ENCODE data around the gene SUSD4. TPM values are rescaled to one million over a fixed set of nuclear protein-coding genes. Genes with fewer than 3 reads are reported as not detected.
A peak's percentile ranks its signal among the peaks of the same experiment; 100 is the strongest.

The SUSD4 gene
- total RNA-seq, 6 donors from 2014 or later, result 0.55 to 3.8 (median 2.9) TPM; not detected in 1

DNA sequence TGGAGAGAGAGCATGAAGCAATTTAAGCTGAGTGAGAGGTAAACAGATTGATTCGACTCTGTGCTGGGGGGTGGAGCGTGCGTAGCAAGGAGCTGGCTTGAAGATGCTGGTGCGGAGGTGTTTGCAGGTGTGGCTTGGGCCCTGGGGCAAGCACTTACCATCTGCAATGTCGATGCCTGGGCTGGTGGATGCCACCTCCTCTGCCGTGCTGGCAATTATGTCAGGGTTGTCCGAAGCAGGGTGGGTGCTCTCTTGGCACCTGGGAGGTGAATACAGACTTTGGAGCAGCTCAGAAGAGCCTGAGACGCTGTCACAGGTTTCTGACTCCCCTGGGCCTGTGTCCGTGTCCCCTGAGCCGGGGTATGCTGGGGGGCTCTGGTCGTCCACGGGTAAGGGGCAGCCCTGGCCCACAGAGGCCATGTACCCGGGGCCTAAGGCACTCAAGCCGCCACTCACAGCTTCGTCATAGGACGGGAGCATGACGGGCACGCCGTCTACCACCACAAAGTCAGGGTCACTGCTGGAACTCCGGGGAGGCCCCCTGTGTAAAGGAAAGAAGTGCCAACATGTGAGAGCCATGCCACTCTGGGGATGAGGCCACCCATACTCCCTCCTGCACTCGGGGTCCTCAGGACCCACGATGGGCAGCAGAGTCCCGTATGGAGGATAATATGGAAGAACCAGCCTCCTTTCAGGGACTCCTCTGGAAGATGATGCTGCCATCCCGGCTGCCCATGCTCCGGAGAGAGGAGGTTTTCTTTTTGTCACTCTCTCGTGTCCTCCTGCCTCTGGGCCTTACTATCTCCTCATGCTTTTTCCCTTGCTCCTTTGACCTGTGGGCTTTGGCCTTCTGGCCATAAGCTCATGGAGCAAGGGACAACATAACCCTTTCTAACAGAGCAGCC lies 140.6 kb downstream of the SUSD4 start:
- H3K27me3 ChIP-seq, result no peaks in the 10 kb centered on the region
- DNase-seq (peak in 1 of 2 donors; percentile 33), ATAC-seq (ENCODE audit: low FRiP score in 2 of 2) (no peak)
- no peak overlapping the region for H3K27ac ChIP-seq
- no peak for TF ChIP-seq EP300 (IDR thresholded peaks at IDR 0.05)
- TF ChIP-seq, protein P1, sequence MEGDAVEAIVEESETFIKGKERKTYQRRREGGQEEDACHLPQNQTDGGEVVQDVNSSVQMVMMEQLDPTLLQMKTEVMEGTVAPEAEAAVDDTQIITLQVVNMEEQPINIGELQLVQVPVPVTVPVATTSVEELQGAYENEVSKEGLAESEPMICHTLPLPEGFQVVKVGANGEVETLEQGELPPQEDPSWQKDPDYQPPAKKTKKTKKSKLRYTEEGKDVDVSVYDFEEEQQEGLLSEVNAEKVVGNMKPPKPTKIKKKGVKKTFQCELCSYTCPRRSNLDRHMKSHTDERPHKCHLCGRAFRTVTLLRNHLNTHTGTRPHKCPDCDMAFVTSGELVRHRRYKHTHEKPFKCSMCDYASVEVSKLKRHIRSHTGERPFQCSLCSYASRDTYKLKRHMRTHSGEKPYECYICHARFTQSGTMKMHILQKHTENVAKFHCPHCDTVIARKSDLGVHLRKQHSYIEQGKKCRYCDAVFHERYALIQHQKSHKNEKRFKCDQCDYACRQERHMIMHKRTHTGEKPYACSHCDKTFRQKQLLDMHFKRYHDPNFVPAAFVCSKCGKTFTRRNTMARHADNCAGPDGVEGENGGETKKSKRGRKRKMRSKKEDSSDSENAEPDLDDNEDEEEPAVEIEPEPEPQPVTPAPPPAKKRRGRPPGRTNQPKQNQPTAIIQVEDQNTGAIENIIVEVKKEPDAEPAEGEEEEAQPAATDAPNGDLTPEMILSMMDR (IDR thresholded peaks at IDR 0.05), result no peak
- TF ChIP-seq POLR2A (IDR thresholded peaks at IDR 0.05), result no peak
- no peak for TF ChIP-seq POLR2AphosphoS5 (IDR thresholded peaks at IDR 0.05)
- no peaks in the 10 kb centered on the region for H3K36me3 ChIP-seq
- no peaks in the 10 kb centered on the region for H3K4me1 ChIP-seq
- 93 to 95% methylated on average over 10 to 26 of the region's 26 CpGs for WGBS, 2 donors
- no peak overlapping the region for H3K4me3 ChIP-seq
- H3K9me3 ChIP-seq, result peaks cover 6 to 10% (median 8%) of the 10 kb centered on the region in 4 donors

DNA sequence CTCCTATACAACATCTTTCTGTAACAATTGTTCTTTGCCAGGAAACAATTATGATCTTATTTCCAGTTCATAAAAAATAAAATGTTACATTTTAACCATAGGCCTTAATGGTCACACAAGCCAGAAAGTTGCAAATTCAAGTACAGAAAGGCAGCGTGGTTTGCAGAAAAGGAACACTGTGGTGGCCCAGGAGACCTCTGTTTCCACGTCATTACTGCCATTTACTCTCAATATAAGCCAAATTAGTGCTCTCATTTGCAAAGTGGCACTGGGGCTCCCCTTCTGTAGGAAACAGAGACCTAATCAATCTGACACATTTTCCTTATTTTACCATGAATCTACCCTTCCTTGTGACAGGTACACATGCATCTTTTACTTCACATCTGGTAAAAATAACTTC lies 141.6 kb downstream of the SUSD4 start:
- Histone ChIP-seq H3K27me3 (no peaks in the 10 kb centered on the region), H3K36me3 (no peaks in the 10 kb centered on the region), H3K9me3 (peaks cover 6 to 10% (median 8%) of the 10 kb centered on the region in 4 donors), H3K27ac (no peak overlapping the region), H3K4me3 (no peak overlapping the region), H3K4me1 (no peaks in the 10 kb centered on the region)
- ATAC-seq (ENCODE audit: low FRiP score in 2 of 2) (no peak), DNase-seq (no peak)
- 78 to 80% methylated on average over 2 of the region's 2 CpGs for WGBS, 2 donors
- TF ChIP-seq, protein P1 (IDR thresholded peaks at IDR 0.05), result no peak
- TF ChIP-seq POLR2AphosphoS5 (IDR thresholded peaks at IDR 0.05), result no peak
- no peak for TF ChIP-seq POLR2A (IDR thresholded peaks at IDR 0.05)
- no peak for TF ChIP-seq EP300 (IDR thresholded peaks at IDR 0.05)

DNA sequence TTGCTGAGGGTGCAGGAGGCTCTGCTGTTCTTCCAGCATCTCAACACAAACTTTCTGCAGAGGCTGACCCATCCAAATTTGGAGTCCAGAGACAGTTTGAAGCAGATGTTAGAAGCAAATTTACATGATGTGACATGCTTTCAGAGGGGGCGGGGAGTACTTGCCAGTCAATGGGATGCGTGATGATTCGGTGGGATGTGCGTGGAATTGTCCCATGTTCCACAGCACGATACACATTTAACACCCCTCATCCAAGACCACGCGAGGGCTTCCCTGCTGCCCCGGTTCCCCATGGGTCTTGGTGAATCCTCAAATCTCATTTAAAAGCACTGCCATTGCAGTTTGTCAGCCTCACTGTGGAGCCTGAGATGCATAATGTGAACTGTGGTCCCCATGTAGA lies 142.3 kb downstream of the SUSD4 start:
- H3K36me3 ChIP-seq, result no peaks in the 10 kb centered on the region
- TF ChIP-seq, protein P1 (IDR thresholded peaks at IDR 0.05), result no peak
- no peak overlapping the region for H3K27ac ChIP-seq
- H3K9me3 ChIP-seq, result peaks cover 6 to 10% (median 8%) of the 10 kb centered on the region in 4 donors
- DNase-seq (no peak), ATAC-seq (ENCODE audit: low FRiP score in 2 of 2) (no peak)
- 93 to 96% methylated on average over 8 of the region's 8 CpGs for WGBS, 2 donors
- no peak overlapping the region for H3K4me3 ChIP-seq
- H3K4me1 ChIP-seq, result no peaks in the 10 kb centered on the region
- H3K27me3 ChIP-seq, result no peaks in the 10 kb centered on the region

DNA sequence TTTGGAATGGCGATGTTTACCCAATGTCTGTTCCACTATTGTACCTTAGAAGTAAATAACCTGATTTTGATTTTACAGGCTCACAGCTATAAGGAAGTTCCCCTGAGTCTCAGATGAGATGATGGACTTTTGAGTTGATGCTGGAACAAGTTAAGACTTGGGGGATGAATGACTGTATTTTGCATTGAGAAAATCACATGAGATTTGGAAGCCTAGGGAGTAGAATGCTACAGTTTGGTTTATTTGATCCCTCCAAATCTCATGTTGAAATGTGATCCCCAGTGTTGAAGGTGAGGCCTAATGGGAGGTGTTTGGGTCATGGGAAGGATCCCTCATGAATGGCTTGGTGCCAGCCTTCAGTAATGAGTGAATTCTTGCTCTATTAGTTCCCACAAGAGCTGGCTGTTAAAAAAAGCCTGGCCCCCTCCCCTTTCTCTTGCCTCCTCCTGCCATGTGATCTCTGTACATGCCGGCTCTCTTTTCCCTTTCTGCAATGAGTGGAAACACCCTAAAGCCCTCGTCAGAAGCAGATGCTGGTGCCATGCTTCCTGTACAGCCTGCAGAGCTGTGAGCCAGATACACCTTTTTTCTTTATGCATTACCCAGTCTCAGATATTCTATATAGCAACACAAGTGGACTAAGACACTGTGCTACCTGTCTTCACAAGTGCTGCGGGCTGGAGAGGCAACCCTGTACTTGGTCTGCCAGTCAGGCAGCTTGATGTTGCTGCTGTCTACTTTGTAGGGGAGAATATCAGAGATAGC lies 143.9 kb downstream of the SUSD4 start:
- Histone ChIP-seq H3K36me3 (no peaks in the 10 kb centered on the region), H3K9me3 (peaks cover 6 to 10% (median 8%) of the 10 kb centered on the region in 4 donors), H3K4me1 (no peaks in the 10 kb centered on the region), H3K27ac (no peak overlapping the region), H3K27me3 (no peaks in the 10 kb centered on the region), H3K4me3 (no peak overlapping the region)
- TF ChIP-seq POLR2AphosphoS5 (IDR thresholded peaks at IDR 0.05) (no peak), EP300 (IDR thresholded peaks at IDR 0.05) (no peak), POLR2A (IDR thresholded peaks at IDR 0.05) (no peak)
- TF ChIP-seq, protein P1 (IDR thresholded peaks at IDR 0.05), result no peak
- DNase-seq (no peak), ATAC-seq (ENCODE audit: low FRiP score in 2 of 2) (no peak)
- 72 to 73% methylated on average over 3 to 4 of the region's 4 CpGs for WGBS, 2 donors

Data from upper lobe of left lung (tissue), 6 donors.